WTC11 (cell line): ENCODE measurements around the gene NDUFAF7.

Experiments used
- AFF4 ChIP-seq: sonication (generic); formaldehyde crosslinking; IDR thresholded peaks from 2 replicates; pipeline ENCODE4 v1.8.1; 2023; ENCODE audit warnings: mild to moderate bottlenecking, missing genetic modification reagents, borderline replicate concordance
- CTCF ChIP-seq: fragments of 200-600 bp; IDR thresholded peaks from 2 replicates; pipeline ENCODE4 v1.8.0; 2022; ENCODE audit warnings: antibody characterized with exemption
- E2F1 ChIP-seq: sonication (generic); formaldehyde crosslinking; IDR thresholded peaks from 2 replicates; pipeline ENCODE4 v1.8.0; 2022; ENCODE audit warnings: mild to moderate bottlenecking, missing genetic modification reagents
- ETV6 ChIP-seq: sonication (generic); formaldehyde crosslinking; IDR thresholded peaks from 2 replicates; pipeline ENCODE4 v1.8.1; 2022; ENCODE audit warnings: mild to moderate bottlenecking, missing genetic modification reagents
- FOXP4 ChIP-seq: sonication (generic); formaldehyde crosslinking; IDR thresholded peaks from 2 replicates; pipeline ENCODE4 v1.8.0; 2022; ENCODE audit warnings: mild to moderate bottlenecking, missing genetic modification reagents
- HMGXB4 ChIP-seq: sonication (generic); formaldehyde crosslinking; IDR thresholded peaks from 2 replicates; pipeline ENCODE4 v1.8.1; 2023; ENCODE audit warnings: mild to moderate bottlenecking, moderate library complexity, missing genetic modification reagents
- MLX ChIP-seq: sonication (generic); formaldehyde crosslinking; IDR thresholded peaks from 2 replicates; pipeline ENCODE4 v1.8.1; 2023; ENCODE audit warnings: mild to moderate bottlenecking, missing genetic modification reagents, moderate library complexity
- NFATC4 ChIP-seq: fragments of 250-450 bp; sonication (Bioruptor Pico); IDR thresholded peaks from 2 replicates; pipeline ENCODE4 v1.9.0; 2021; ENCODE audit warnings: mild to moderate bottlenecking
- NFYB ChIP-seq: sonication (generic); formaldehyde crosslinking; conservative IDR thresholded peaks from 2 replicates; pipeline ENCODE4 v1.8.0; 2022; ENCODE audit warnings: low read depth, missing genetic modification reagents
- TEAD4 ChIP-seq: sonication (generic); formaldehyde crosslinking; IDR thresholded peaks from 2 replicates; pipeline ENCODE4 v1.8.0; 2022; ENCODE audit warnings: mild to moderate bottlenecking, missing genetic modification reagents
- ZNF121 ChIP-seq: sonication (generic); formaldehyde crosslinking; IDR thresholded peaks from 2 replicates; pipeline ENCODE4 v1.8.0; 2023; ENCODE audit warnings: missing genetic modification reagents
- ZNF232 ChIP-seq: sonication (generic); formaldehyde crosslinking; IDR thresholded peaks from 2 replicates; pipeline ENCODE4 v1.8.0; 2022; ENCODE audit warnings: mild to moderate bottlenecking, missing genetic modification reagents

GRCh38 chr2:37282746-37283145, 51.3 kb downstream of the NDUFAF7 start:
- no peak for TF ChIP-seq CTCF
- no peak for TF ChIP-seq HMGXB4 (CRISPR knock-in tag)
- no peak for TF ChIP-seq AFF4 (CRISPR knock-in tag)
- TF ChIP-seq TEAD4: no peak
- no peak for TF ChIP-seq ETV6
- no peak for TF ChIP-seq MLX (CRISPR knock-in tag)
- TF ChIP-seq ZNF121 (CRISPR knock-in tag): no peak
- no peak for TF ChIP-seq FOXP4
- no peak for TF ChIP-seq NFYB (CRISPR knock-in tag)
- no peak for TF ChIP-seq NFATC4 (CRISPR knock-in tag)
- TF ChIP-seq E2F1 (CRISPR knock-in tag): no peak
- TF ChIP-seq ZNF232 (CRISPR knock-in tag): no peak
